GM12801 (cell line): Measurements from ENCODE around the gene CD83.

ENCODE experiments used
- TF ChIP-seq, protein P1 (sequence below): IDR thresholded peaks from one replicate; pipeline ENCODE4 v1.5.1; 2011; ENCODE audit warnings: control low read depth; ENCODE audit not compliant: insufficient read length; ENCODE audit errors: extremely low read depth

CD83 gene

DNA sequence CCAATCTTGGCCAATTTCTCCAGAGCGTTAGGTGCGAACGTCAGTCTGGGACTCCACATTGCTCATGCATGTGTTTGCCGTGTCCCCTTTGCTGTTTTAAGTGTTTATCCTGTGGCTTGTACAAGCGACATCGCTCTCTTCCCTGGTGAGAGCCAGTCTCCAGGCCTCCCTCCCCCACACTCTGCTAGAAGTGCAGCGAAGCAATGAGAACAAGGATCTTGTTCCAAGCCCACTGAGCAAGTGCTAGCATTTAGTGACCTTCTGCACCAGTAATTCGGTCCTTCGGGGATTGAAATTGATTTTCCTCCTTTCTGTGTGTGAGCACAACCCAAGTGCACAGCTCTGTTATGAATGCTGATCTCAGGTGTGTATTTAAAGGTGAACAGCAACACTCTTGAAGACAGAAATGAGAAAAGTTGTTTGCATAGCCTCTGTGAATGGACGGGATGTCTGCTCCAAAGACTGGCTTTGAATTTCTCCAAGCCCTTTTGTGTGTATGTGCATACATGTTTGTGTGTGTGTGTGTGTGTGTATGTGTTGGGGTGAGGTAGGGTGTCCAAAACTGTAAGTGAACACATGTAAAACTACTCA, 29.0 kb downstream of the CD83 start:
- TF ChIP-seq, protein P1, sequence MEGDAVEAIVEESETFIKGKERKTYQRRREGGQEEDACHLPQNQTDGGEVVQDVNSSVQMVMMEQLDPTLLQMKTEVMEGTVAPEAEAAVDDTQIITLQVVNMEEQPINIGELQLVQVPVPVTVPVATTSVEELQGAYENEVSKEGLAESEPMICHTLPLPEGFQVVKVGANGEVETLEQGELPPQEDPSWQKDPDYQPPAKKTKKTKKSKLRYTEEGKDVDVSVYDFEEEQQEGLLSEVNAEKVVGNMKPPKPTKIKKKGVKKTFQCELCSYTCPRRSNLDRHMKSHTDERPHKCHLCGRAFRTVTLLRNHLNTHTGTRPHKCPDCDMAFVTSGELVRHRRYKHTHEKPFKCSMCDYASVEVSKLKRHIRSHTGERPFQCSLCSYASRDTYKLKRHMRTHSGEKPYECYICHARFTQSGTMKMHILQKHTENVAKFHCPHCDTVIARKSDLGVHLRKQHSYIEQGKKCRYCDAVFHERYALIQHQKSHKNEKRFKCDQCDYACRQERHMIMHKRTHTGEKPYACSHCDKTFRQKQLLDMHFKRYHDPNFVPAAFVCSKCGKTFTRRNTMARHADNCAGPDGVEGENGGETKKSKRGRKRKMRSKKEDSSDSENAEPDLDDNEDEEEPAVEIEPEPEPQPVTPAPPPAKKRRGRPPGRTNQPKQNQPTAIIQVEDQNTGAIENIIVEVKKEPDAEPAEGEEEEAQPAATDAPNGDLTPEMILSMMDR = no peak

DNA sequence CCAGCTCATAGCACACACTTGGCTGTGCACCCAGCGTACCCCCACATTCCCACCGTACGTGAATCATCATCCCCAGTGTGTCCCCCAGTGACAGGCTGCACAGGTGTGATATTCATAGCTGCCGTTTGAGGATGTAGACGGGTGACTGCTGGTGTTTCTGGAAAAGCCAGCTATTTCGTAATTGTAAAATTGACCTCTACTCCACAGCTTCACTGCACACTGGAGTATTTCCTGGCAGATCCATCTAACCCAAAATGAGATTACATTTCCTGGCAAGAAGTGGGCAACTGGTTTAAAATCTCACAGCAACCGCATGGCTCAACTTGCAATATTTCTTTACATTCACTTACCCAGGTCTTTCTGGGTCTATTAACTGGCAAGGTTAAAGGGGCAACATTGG, 30.3 kb downstream of the CD83 start:
- TF ChIP-seq, protein P1 = no peak

DNA sequence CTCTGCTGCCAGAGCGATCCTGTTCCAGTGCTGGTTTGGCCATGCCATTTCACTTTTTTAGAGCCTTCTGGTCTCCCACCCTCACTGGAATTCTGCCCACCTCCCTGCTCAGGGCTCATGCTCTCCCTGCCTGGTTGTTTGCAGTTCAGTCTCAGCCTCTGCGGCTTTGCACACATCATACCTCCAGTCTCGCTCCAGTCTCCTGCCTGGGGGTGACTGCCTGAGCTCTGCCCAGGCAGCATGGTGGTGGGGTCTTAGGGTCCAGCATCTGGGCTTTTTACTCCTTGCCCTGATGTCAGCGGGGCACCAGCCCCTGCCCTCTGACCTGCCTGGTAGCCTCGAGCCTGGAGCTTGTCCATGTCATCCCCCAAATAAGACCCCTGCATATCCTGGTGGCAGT, 30.9 kb downstream of the CD83 start:
- TF ChIP-seq, protein P1 = no peak

DNA sequence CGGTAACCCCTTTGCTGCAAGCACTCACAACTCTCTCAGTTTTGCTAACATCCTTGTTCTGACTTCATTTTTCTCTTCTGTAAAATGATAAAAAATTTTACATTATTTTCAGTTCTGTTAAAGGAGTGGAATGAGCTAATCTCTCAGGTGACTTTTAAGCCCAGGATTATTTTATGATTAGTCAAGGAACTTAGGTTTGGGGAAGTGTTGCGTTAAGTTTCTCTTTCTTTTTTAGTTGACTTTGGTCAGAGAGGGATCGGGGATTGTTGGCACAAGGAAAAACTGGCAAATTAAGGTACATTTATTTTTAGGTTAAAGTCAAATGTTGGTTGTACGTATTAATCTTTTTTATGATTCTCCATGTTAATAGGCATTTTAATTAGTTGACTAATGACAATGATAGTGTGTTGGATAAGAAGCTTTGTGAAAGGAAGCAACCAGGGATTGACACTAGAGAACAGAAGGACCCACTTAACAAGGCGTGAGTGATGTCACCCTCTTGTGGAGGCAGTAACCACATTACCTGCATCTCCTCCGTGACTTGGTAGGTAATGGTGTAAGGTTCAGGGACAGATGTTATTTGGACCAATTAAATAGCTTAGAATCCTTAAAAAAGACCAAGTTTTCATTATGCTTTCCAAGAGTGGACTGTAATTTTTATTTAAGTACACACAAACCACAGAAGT, 31.6 kb downstream of the CD83 start:
- TF ChIP-seq, protein P1 = no peak

DNA sequence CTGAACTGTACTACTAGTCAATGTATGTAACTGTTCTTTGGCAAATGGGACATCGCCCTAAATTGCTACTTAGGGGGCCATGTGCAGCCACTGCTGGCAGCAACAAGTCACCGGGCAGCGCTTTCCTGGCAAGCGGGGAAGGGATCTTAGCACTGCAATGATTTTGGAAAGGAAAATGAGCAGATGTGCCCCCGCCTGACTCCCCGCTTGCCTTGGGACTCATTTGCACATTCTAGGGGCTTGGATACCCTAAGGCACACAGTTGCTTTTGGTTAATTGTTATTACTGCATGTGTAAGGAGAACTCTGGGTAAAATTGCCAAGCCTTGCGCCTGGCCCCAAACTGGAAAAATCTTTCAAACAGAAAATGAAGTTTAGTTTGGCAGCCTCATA, 32.2 kb downstream of the CD83 start:
- TF ChIP-seq, protein P1 = no peak

DNA sequence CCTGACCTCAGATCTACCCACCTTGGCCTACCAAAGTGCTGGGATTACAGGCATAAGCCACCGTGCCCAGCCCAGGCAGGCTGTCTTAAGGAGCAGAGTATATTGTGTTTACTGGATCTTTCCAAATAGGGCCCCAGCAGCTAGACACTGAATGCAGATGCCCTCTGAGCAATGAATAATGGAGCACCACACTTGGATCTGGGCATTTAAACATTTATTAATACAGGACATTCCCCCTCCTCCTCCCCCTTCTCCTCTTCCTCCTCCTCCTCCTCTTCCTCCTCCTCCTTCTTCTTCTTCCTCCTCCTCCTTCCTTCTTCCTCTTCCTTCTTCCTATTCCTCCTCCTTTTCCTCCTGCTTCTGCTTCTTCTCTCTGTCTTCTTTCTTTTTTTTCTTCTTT, 34.2 kb downstream of the CD83 start:
- TF ChIP-seq, protein P1 = no peak

DNA sequence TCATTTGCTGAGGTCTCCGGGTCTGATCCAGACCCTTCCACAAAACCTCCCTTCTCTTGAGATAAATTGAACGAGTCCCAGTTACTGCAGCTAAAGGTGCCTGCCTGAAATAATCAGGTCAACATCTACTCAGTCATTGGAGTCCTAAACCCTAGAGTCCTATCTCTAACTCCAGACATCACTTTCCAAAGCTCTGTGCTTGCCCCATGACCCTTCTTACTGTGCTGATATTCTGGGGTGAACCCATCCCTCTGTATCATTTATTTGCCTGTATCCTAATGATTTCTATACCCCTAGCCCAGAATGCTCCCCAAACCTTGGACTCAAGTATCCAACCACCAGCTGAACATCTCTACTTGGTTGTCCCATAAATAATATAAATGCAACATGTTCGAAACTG, 35.7 kb downstream of the CD83 start:
- TF ChIP-seq, protein P1 = no peak
